Panc1 (cell line): Measurements from ENCODE around the gene CA10. TPM values are rescaled to one million over a fixed set of nuclear protein-coding genes. Genes with fewer than 3 reads are reported as not detected.

Source experiments
- ATAC-seq: fragments of 200-7000 bp; cut with Tn5 transposase; 2 replicates; pipeline ENCODE4 v1.9.1; 2020; ENCODE audit warnings: mild to moderate bottlenecking, moderate library complexity
- BruUV-seq: library from RNA; stranded (reverse); fragments of 400-500 nt; replicated peaks from 2 replicates; lab custom pipeline; 2021; lab: Mats Ljungman, UMichigan
- CTCF ChIA-PET: fragments of 300-600 bp; sonication (Branson Sonifier 250); formaldehyde crosslinking; loops from one replicate; lab custom pipeline; 2022; ENCODE audit warnings: antibody characterized with exemption; lab: Charles Lee
- POLR2A ChIA-PET: fragments of 300-600 bp; sonication (Branson Sonifier 250); formaldehyde crosslinking; loops from one replicate; lab custom pipeline; 2022; ENCODE audit warnings: antibody characterized with exemption; lab: Charles Lee
- DNase-seq: peaks from one replicate; pipeline ENCODE4 v3.0.0-alpha.2; 2010; ENCODE audit warnings: low read depth, low spot score
- H3K27ac ChIP-seq: 2 replicates; pipeline ENCODE4 v1.5.1; 2011; ENCODE audit warnings: mild to moderate bottlenecking, low read length, inconsistent platforms
- H3K27me3 ChIP-seq: fragments of 200-500 bp; sonication (Bioruptor generic); 2 replicates; pipeline ENCODE4 v1.6.0; 2014; ENCODE audit warnings: low read length, inconsistent platforms; ENCODE audit not compliant: control insufficient read depth, insufficient read depth
- H3K36me3 ChIP-seq: fragments of 200-500 bp; sonication (Bioruptor generic); 2 replicates; pipeline ENCODE4 v1.5.1; 2014; ENCODE audit warnings: inconsistent platforms, mild to moderate bottlenecking, low read length, moderate library complexity; ENCODE audit not compliant: control insufficient read depth, insufficient read depth
- H3K4me1 ChIP-seq: 2 replicates; pipeline ENCODE4 v1.5.1; 2011; ENCODE audit warnings: inconsistent platforms, mild to moderate bottlenecking, low read length, moderate library complexity; ENCODE audit not compliant: control insufficient read depth, insufficient read depth
- H3K4me3 ChIP-seq, 2 experiments: 2 replicates each; pipeline ENCODE4 v1.5.1; 2011 to 2012; ENCODE audit warnings: low read depth in 2 of 2, low read length in 2 of 2, mild to moderate bottlenecking in 2 of 2, inconsistent platforms in 1 of 2, moderate library complexity in 1 of 2
- H3K9me3 ChIP-seq: fragments of 200-500 bp; sonication (Bioruptor generic); 2 replicates; pipeline ENCODE4 v1.5.1; 2014; ENCODE audit warnings: low read depth, mild to moderate bottlenecking, inconsistent platforms, low read length, moderate library complexity; ENCODE audit not compliant: control insufficient read depth, insufficient read depth
- POLR2AphosphoS5 ChIP-seq: IDR thresholded peaks from 2 replicates; pipeline ENCODE4 v1.6.1; 2012; ENCODE audit warnings: mild to moderate bottlenecking, low read depth, low read length, moderate library complexity
- SIN3A ChIP-seq: IDR thresholded peaks from 2 replicates; pipeline ENCODE4 v1.6.1; 2012; ENCODE audit warnings: low read depth, mild to moderate bottlenecking, low read length, moderate library complexity, borderline replicate concordance; ENCODE audit not compliant: insufficient read depth
- TCF7L2 ChIP-seq: IDR thresholded peaks from 2 replicates; pipeline ENCODE4 v1.6.1; 2011; ENCODE audit warnings: mild to moderate bottlenecking, low read depth, low read length, inconsistent platforms
- in situ Hi-C: cut with HindIII; loops from 2 replicates; pipeline ENCODE4 v1.10.0; 2016; ENCODE audit warnings: low sequenced_read_pairs, low pct_unique_long_range_greater_than_20kb
- intact Hi-C: fragments of 100-400 bp; cut with micrococcal nuclease; formaldehyde crosslinking; loops from one replicate; pipeline ENCODE4 v1.10.0; 2022; ENCODE audit not compliant: unreplicated experiment
- total RNA-seq: library from RNA; stranded (reverse); gene quantifications from one replicate; pipeline ENCODE4 v1.2.1, GENCODE V29; 2021; ENCODE audit not compliant: unreplicated experiment
- TF ChIP-seq, protein P1 (sequence below): fragments of 450-650 bp; IDR thresholded peaks from 2 replicates; pipeline ENCODE4 v1.5.1; 2017; ENCODE audit warnings: mild to moderate bottlenecking
- TF ChIP-seq, protein P2 (sequence below), 2 experiments: IDR thresholded peaks; 2 replicates each; pipeline ENCODE4 v1.6.1; 2011 to 2012; ENCODE audit warnings: low read depth in 2 of 2, control low read depth in 1 of 2, low read length in 1 of 2, mild to moderate bottlenecking in 1 of 2, moderate library complexity in 1 of 2; ENCODE audit not compliant: insufficient read depth in 1 of 2

The CA10 gene
- total RNA-seq, 1 experiment from 2014 or later: not detected

DNA sequence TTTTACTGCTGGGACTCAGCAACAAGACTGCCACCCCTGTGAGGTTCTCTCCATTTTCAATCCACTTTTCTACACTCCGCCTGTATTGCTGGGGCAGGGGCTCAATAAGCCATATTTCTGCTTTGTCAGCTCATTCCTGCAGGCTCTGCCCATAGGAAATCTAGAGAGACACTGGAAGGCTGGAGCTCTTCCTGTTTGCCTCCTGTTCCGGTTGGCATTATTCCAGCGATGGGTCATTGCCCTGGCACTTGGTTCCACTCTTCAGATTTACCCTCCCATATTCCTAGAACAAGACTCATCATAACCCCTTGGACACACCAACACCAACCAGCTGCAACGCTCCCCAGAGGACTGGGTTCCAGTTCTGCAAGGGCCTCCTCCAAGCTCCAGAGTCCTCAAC lies 210.4 kb downstream of the CA10 start:
- TF ChIP-seq SIN3A: no peak
- TF ChIP-seq TCF7L2: no peak
- TF ChIP-seq, protein P1, sequence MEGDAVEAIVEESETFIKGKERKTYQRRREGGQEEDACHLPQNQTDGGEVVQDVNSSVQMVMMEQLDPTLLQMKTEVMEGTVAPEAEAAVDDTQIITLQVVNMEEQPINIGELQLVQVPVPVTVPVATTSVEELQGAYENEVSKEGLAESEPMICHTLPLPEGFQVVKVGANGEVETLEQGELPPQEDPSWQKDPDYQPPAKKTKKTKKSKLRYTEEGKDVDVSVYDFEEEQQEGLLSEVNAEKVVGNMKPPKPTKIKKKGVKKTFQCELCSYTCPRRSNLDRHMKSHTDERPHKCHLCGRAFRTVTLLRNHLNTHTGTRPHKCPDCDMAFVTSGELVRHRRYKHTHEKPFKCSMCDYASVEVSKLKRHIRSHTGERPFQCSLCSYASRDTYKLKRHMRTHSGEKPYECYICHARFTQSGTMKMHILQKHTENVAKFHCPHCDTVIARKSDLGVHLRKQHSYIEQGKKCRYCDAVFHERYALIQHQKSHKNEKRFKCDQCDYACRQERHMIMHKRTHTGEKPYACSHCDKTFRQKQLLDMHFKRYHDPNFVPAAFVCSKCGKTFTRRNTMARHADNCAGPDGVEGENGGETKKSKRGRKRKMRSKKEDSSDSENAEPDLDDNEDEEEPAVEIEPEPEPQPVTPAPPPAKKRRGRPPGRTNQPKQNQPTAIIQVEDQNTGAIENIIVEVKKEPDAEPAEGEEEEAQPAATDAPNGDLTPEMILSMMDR: no peak
- ChIA-PET CTCF (no interaction called here), POLR2A (no interaction called here)
- Histone ChIP-seq H3K27ac (no peak overlapping the region), H3K4me1 (no peaks in the 10 kb centered on the region), H3K27me3 (no peaks in the 10 kb centered on the region), H3K4me3 (no peak overlapping the region), H3K36me3 (no peaks in the 10 kb centered on the region), H3K9me3 (no peaks in the 10 kb centered on the region)
- in situ Hi-C loops (no loop called here), intact Hi-C loops (no loop called here)
- DNase-seq: no peak
- no peak for ATAC-seq
- BruUV-seq: no TSS peak

DNA sequence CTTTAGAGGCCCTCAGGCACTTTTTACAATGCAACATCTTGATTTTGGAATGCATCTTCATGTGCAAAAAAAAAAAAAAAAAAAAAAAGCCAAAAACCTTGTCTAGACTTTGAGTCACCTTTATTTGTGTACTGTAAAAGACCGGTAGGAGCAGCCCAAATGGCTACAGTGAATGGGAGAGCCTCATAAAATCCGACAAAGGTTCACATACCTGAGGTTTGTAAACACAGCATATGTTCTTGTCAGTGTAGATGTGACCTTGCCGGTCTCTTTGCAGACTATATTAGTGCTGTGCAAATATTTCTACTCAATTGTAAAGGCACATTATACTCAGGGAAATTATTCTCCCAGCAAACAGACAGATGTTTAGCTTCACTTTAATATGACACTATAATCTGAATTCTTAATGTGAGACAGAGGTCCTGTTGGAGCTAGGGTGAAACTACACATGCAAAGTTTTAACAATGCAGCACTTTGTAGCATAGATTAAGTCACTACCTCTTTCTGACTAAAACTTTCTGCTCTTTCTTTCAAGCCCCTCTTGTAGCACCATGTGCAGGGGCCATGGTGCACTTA lies 211.3 kb downstream of the CA10 start:
- H3K4me3 ChIP-seq: no peak overlapping the region
- H3K4me1 ChIP-seq: no peaks in the 10 kb centered on the region
- TF ChIP-seq POLR2AphosphoS5 (no peak), SIN3A (no peak), TCF7L2 (no peak)
- TF ChIP-seq, protein P2, sequence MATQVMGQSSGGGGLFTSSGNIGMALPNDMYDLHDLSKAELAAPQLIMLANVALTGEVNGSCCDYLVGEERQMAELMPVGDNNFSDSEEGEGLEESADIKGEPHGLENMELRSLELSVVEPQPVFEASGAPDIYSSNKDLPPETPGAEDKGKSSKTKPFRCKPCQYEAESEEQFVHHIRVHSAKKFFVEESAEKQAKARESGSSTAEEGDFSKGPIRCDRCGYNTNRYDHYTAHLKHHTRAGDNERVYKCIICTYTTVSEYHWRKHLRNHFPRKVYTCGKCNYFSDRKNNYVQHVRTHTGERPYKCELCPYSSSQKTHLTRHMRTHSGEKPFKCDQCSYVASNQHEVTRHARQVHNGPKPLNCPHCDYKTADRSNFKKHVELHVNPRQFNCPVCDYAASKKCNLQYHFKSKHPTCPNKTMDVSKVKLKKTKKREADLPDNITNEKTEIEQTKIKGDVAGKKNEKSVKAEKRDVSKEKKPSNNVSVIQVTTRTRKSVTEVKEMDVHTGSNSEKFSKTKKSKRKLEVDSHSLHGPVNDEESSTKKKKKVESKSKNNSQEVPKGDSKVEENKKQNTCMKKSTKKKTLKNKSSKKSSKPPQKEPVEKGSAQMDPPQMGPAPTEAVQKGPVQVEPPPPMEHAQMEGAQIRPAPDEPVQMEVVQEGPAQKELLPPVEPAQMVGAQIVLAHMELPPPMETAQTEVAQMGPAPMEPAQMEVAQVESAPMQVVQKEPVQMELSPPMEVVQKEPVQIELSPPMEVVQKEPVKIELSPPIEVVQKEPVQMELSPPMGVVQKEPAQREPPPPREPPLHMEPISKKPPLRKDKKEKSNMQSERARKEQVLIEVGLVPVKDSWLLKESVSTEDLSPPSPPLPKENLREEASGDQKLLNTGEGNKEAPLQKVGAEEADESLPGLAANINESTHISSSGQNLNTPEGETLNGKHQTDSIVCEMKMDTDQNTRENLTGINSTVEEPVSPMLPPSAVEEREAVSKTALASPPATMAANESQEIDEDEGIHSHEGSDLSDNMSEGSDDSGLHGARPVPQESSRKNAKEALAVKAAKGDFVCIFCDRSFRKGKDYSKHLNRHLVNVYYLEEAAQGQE (IDR thresholded peaks at IDR 0.05; ENCODE audit: insufficient read depth in 1 of 2, low read depth in 2 of 2, low read length in 1 of 2): no peak
- TF ChIP-seq, protein P1: no peak
- H3K27ac ChIP-seq: no peak overlapping the region
- H3K36me3 ChIP-seq: no peaks in the 10 kb centered on the region
- intact Hi-C loops (no loop called here), in situ Hi-C loops (no loop called here)
- BruUV-seq: no TSS peak
- ChIA-PET CTCF (no interaction called here), POLR2A (no interaction called here)
- no peaks in the 10 kb centered on the region for H3K27me3 ChIP-seq
- DNase-seq (no peak), ATAC-seq (no peak)
- H3K9me3 ChIP-seq: no peaks in the 10 kb centered on the region
